GM21360 (cell line): ENCODE data around the gene CPNE5.
"Not testable (repeated sequence)": the region's sequence is repeated elsewhere in the genome, so short reads cannot be mapped to it uniquely, and the experiment has no call there.

Source experiments
- ATAC-seq: cut with Tn5 transposase; IDR thresholded peaks from one replicate; pipeline ENCODE4 v1.9.1; 2021; ENCODE audit warnings: mild to moderate bottlenecking, moderate library complexity; ENCODE audit not compliant: unreplicated experiment

The CPNE5 gene

GRCh38 chr6:36706339-36706738 is 132.9 kb downstream of the CPNE5 start:
- ATAC-seq: no peak

GRCh38 chr6:36704961-36705577 is 134.2 kb downstream of the CPNE5 start:
- not testable (repeated sequence) for ATAC-seq

GRCh38 chr6:36703982-36704381 is 135.3 kb downstream of the CPNE5 start:
- no peak for ATAC-seq

- no peak for ATAC-seq
Measured at GRCh38 chr6:36703081-36703606, 136.1 kb downstream of the CPNE5 start.

GRCh38 chr6:36702656-36703055 is 136.6 kb downstream of the CPNE5 start:
- ATAC-seq: no peak

- no peak for ATAC-seq
Measured at GRCh38 chr6:36701401-36701991, 137.7 kb downstream of the CPNE5 start.

- ATAC-seq: no peak
Measured at GRCh38 chr6:36700831-36701230, 138.4 kb downstream of the CPNE5 start.

- no peak for ATAC-seq
Measured at GRCh38 chr6:36700071-36700812, 139.0 kb downstream of the CPNE5 start.

GRCh38 chr6:36699348-36699747 is 139.9 kb downstream of the CPNE5 start:
- no peak for ATAC-seq

GRCh38 chr6:36698871-36699271 is 140.4 kb downstream of the CPNE5 start:
- ATAC-seq: no peak

- ATAC-seq: no peak
Measured at GRCh38 chr6:36698196-36698595, 141.0 kb downstream of the CPNE5 start.

GRCh38 chr6:36697481-36697903 is 141.8 kb downstream of the CPNE5 start, which contains the start of gene RAB44:
Gene RAB44, plus strand, starts transcription at chr6:36697826. Its CDS starts 6,410 bp downstream, at chr6:36704236.
- ATAC-seq: no peak

- no peak for ATAC-seq
Measured at GRCh38 chr6:36695414-36695813, 143.8 kb downstream of the CPNE5 start.

- ATAC-seq: no peak
Measured at GRCh38 chr6:36694616-36695015, 144.6 kb downstream of the CPNE5 start.

GRCh38 chr6:36692861-36693702 is 146.2 kb downstream of the CPNE5 start:
- ATAC-seq: no peak

- no peak for ATAC-seq
Measured at GRCh38 chr6:36692220-36692619, 147.0 kb downstream of the CPNE5 start.

- ATAC-seq: no peak
Measured at GRCh38 chr6:36691612-36692011, 147.6 kb downstream of the CPNE5 start.

- ATAC-seq: no peak
Measured at GRCh38 chr6:36691011-36691410, 148.2 kb downstream of the CPNE5 start.
